Glutamatergic neuron (in vitro differentiated cells): ENCODE results near the gene CLCNKA. TPM values are rescaled to one million over a fixed set of nuclear protein-coding genes. Genes with fewer than 3 reads are reported as not detected.
"Not testable (repeated sequence)": the region's sequence is repeated elsewhere in the genome, so short reads cannot be mapped to it uniquely, and the experiment has no call there.

Experiments
- DNase-seq: peaks from one replicate; pipeline ENCODE4 v3.0.0; 2022
- H3K27ac Mint-ChIP-seq: one replicate; pipeline ENCODE4 v1.8.0; 2020; ENCODE audit warnings: mild to moderate bottlenecking, mixed read lengths, inconsistent platforms; ENCODE audit not compliant: unreplicated experiment
- H3K27me3 Mint-ChIP-seq: one replicate; pipeline ENCODE4 v1.8.0; 2020; ENCODE audit warnings: mild to moderate bottlenecking, moderate library complexity, mixed read lengths, inconsistent platforms; ENCODE audit not compliant: unreplicated experiment
- H3K36me3 Mint-ChIP-seq: one replicate; pipeline ENCODE4 v1.8.0; 2020; ENCODE audit warnings: mild to moderate bottlenecking, mixed read lengths, inconsistent platforms; ENCODE audit not compliant: unreplicated experiment
- H3K4me1 Mint-ChIP-seq: one replicate; pipeline ENCODE4 v1.8.0; 2020; ENCODE audit warnings: mild to moderate bottlenecking, low read depth, mixed read lengths, inconsistent platforms; ENCODE audit not compliant: unreplicated experiment
- H3K4me3 Mint-ChIP-seq: one replicate; pipeline ENCODE4 v1.8.0; 2020; ENCODE audit warnings: mild to moderate bottlenecking, mixed read lengths, inconsistent platforms; ENCODE audit not compliant: unreplicated experiment
- H3K9me3 Mint-ChIP-seq: one replicate; pipeline ENCODE4 v1.8.0; 2020; ENCODE audit warnings: mild to moderate bottlenecking, moderate library complexity, mixed read lengths, inconsistent platforms; ENCODE audit not compliant: unreplicated experiment
- CTCF ChIP-seq: fragments of 200-600 bp; sonication (generic); IDR thresholded peaks from one replicate; pipeline ENCODE4 v1.5.0; 2021; ENCODE audit not compliant: partially characterized antibody, unreplicated experiment
- total RNA-seq: library from RNA; stranded (reverse); fragmentation: NEBNext Ultra II Directional; extraction: Animal tissue kit (Norgen Biotek cat#: 25700); gene quantifications from one replicate; pipeline ENCODE4 v1.2.1, GENCODE V29; 2021; ENCODE audit not compliant: unreplicated experiment

The CLCNKA gene
- total RNA-seq, 1 donor from 2014 or later: 0.34 TPM

DNA sequence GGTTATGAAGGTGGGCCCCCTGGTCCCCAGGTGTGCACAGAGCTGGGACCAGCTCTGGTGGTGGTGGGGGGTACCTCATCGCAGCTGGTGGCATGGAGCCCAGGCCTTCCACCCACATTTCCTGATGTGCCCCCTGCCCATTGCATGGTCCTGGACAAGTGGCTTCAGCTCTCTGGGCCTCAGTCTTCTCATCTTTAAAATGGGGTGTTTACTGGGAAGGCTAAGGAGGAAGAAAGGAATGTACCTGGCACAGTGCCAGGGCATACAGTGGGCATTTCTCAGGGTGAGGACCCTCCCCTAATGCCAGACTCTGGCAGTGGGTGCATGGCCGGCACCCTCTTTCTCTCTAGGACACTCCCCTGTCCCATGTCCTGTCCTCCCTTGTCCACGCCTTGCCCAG, 29.2 kb downstream of the CLCNKA start:
- DNase-seq: no peak
- no peaks in the 10 kb centered on the region for H3K36me3 Mint-ChIP-seq
- no peak overlapping the region for H3K27ac Mint-ChIP-seq
- H3K27me3 Mint-ChIP-seq: peaks cover 5% of the 10 kb centered on the region
- no peak overlapping the region for H3K4me3 Mint-ChIP-seq
- H3K4me1 Mint-ChIP-seq: peaks cover 2% of the 10 kb centered on the region
- H3K9me3 Mint-ChIP-seq: peaks cover 7% of the 10 kb centered on the region
- TF ChIP-seq CTCF: no peak

- not testable (repeated sequence) for H3K4me1 Mint-ChIP-seq, H3K27ac Mint-ChIP-seq, DNase-seq, H3K36me3 Mint-ChIP-seq, H3K9me3 Mint-ChIP-seq, H3K4me3 Mint-ChIP-seq, H3K27me3 Mint-ChIP-seq
Observed at GRCh38 chr1:16051949-16052348, 30.1 kb downstream of the CLCNKA start.

GRCh38 chr1:16053781-16054502, 32.1 kb downstream of the CLCNKA start:
- Mint-ChIP-seq H3K9me3 (peaks cover 3% of the 10 kb centered on the region), H3K4me3 (no peak overlapping the region), H3K27ac (no peak overlapping the region), H3K36me3 (no peaks in the 10 kb centered on the region), H3K27me3 (peaks cover 5% of the 10 kb centered on the region), H3K4me1 (peaks cover 2% of the 10 kb centered on the region)
- DNase-seq: no peak
- TF ChIP-seq CTCF: no peak

- no peak for DNase-seq
- peaks cover 2% of the 10 kb centered on the region for H3K4me1 Mint-ChIP-seq
- no peak for TF ChIP-seq CTCF
- H3K4me3 Mint-ChIP-seq: no peak overlapping the region
- H3K9me3 Mint-ChIP-seq: peaks cover 3% of the 10 kb centered on the region
- H3K27ac Mint-ChIP-seq: no peak overlapping the region
- H3K36me3 Mint-ChIP-seq: no peaks in the 10 kb centered on the region
- peaks cover 5% of the 10 kb centered on the region for H3K27me3 Mint-ChIP-seq
Observed at GRCh38 chr1:16054598-16055540, 33.0 kb downstream of the CLCNKA start.

DNA sequence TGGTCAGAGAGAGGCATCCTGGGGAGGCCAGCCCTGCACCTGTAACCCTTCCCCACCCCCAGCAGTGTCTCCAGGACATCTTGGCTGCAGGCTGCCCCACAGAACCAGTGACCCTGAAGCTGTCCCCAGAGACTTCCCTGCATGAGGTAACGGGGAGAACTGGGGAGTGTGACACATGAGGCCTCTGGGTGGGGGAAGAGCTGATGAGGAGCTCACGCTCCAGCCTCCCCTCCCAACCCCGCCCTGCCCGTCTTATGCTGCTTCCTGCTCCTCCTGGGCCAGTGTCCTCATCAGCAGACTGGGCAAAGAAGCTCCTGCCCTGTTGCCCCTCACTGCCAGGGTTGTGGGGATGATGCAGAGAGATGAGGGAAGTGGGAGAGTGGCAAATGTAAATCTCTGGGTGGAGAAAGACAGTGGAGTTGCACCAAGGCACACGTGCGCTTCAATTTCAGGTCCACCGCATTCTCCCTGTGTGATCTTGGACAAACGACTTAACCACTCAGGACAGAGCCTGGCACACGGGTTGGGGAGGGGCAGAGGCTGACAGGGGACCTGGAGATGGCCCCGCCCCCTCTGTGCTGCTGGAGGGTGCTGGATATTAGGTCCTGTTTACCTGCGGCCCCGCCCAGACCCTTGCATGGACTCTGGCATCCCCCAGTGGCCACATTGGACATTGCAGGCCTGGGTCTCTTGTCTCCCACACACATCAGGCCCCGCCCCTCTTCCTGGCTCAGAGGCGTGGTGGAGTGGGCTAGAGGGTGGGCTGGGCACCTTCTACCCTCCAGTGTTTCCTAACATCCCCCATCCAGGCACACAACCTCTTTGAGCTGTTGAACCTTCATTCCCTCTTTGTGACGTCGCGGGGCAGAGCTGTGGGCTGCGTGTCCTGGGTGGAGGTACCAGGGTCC, 34.0 kb downstream of the CLCNKA start:
- TF ChIP-seq CTCF: peak; percentile 83
- DNase-seq: peak; percentile 95
- H3K27me3 Mint-ChIP-seq: peaks cover 7% of the 10 kb centered on the region
- no peaks in the 10 kb centered on the region for H3K36me3 Mint-ChIP-seq
- peaks cover 3% of the 10 kb centered on the region for H3K9me3 Mint-ChIP-seq
- H3K4me3 Mint-ChIP-seq: no peak overlapping the region
- H3K27ac Mint-ChIP-seq: no peak overlapping the region
- H3K4me1 Mint-ChIP-seq: peaks cover 2% of the 10 kb centered on the region

- H3K9me3 Mint-ChIP-seq, H3K27me3 Mint-ChIP-seq, DNase-seq, H3K36me3 Mint-ChIP-seq, H3K27ac Mint-ChIP-seq, H3K4me1 Mint-ChIP-seq, H3K4me3 Mint-ChIP-seq: not testable (repeated sequence)
Observed at GRCh38 chr1:16056521-16056912, 34.7 kb downstream of the CLCNKA start.

GRCh38 chr1:16057314-16057915, 35.6 kb downstream of the CLCNKA start:
- H3K27ac Mint-ChIP-seq, H3K9me3 Mint-ChIP-seq, H3K4me1 Mint-ChIP-seq, DNase-seq, H3K27me3 Mint-ChIP-seq, H3K36me3 Mint-ChIP-seq, H3K4me3 Mint-ChIP-seq: not testable (repeated sequence)
